ENCODE measurements around the gene PXK.
A peak's percentile ranks its signal among the peaks of the same experiment; 100 is the strongest.

PXK gene

GRCh38 chr3:58459160-58459559 lies 126.5 kb downstream of the PXK start:
- WGBS = 100% methylated on average over 3 of the region's 4 CpGs
- no peak overlapping the region for H3K4me3 ChIP-seq (ENCODE audit: insufficient read depth in 1 of 2, low read depth in 1 of 2, low read length in 2 of 2)
- peaks cover 7% of the 10 kb centered on the region for H3K4me1 ChIP-seq (ENCODE audit: control insufficient read depth, insufficient read depth, low read depth, low read length)
- no peak overlapping the region for H3K23ac ChIP-seq (ENCODE audit: low read length in 2 of 2)
- no peaks in the 10 kb centered on the region for H3K36me3 ChIP-seq (ENCODE audit: control insufficient read depth in 1 of 2, insufficient read depth in 2 of 2, low read depth in 1 of 2, low read length in 2 of 2)
- H3K9ac ChIP-seq (ENCODE audit: low read length) = no peak overlapping the region
- no peaks in the 10 kb centered on the region for H3K79me1 ChIP-seq (replicated peaks; ENCODE audit: low read length, poor library complexity, severe bottlenecking)
- no peak overlapping the region for H2AFZ ChIP-seq (ENCODE audit: low read depth, low read length)
- H4K8ac ChIP-seq (ENCODE audit: low read length) = no peak overlapping the region
- peaks cover 22% of the 10 kb centered on the region for H3K9me3 ChIP-seq (ENCODE audit: control insufficient read depth, low read length)
- DNase-seq = no peak
- H2BK15ac ChIP-seq (ENCODE audit: low read depth, poor library complexity, severe bottlenecking) = no peak overlapping the region
- H3K4ac ChIP-seq (ENCODE audit: low read depth in 1 of 2, low read length in 2 of 2) = no peak overlapping the region
- H3K18ac ChIP-seq (ENCODE audit: low read depth in 1 of 2, low read length in 2 of 2) = no peak overlapping the region
- no peak overlapping the region for H3K27ac ChIP-seq (ENCODE audit: low read length, poor library complexity, severe bottlenecking)
- H2BK120ac ChIP-seq (ENCODE audit: low read depth, low read length) = no peak overlapping the region
- H3K14ac ChIP-seq (ENCODE audit: low read length in 2 of 2) = no peak overlapping the region
- H3K27me3 ChIP-seq (ENCODE audit: control insufficient read depth in 1 of 2, insufficient read depth in 1 of 2, low read length in 2 of 2) = no peaks in the 10 kb centered on the region
- H3K4me2 ChIP-seq (ENCODE audit: low read length, poor library complexity, severe bottlenecking) = no peak overlapping the region
- H2BK12ac ChIP-seq (ENCODE audit: low read length in 2 of 2) = no peak overlapping the region
- no peak overlapping the region for H4K91ac ChIP-seq (ENCODE audit: low read length)
- no peak overlapping the region for H2BK5ac ChIP-seq (ENCODE audit: low read depth, low read length, poor library complexity, severe bottlenecking)
- no peak overlapping the region for H2AK5ac ChIP-seq (ENCODE audit: low read length, severe bottlenecking)

- Histone ChIP-seq H3K36me3 (ENCODE audit: control insufficient read depth in 1 of 2, insufficient read depth in 2 of 2, low read depth in 1 of 2, low read length in 2 of 2) (no peaks in the 10 kb centered on the region), H3K18ac (ENCODE audit: low read depth in 1 of 2, low read length in 2 of 2) (no peak overlapping the region), H3K4ac (ENCODE audit: low read depth in 1 of 2, low read length in 2 of 2) (no peak overlapping the region), H3K4me3 (ENCODE audit: insufficient read depth in 1 of 2, low read depth in 1 of 2, low read length in 2 of 2) (peak overlapping the region in 1 of 2 experiments; percentile 52), H3K14ac (ENCODE audit: low read length in 2 of 2) (no peak overlapping the region), H3K4me2 (ENCODE audit: low read length, poor library complexity, severe bottlenecking) (peak overlapping the region; percentile 38), H4K8ac (ENCODE audit: low read length) (no peak overlapping the region), H2BK120ac (ENCODE audit: low read depth, low read length) (no peak overlapping the region), H2AK5ac (ENCODE audit: low read length, severe bottlenecking) (no peak overlapping the region), H4K91ac (ENCODE audit: low read length) (no peak overlapping the region), H3K27ac (ENCODE audit: low read length, poor library complexity, severe bottlenecking) (no peak overlapping the region), H3K9ac (ENCODE audit: low read length) (no peak overlapping the region), H2BK5ac (ENCODE audit: low read depth, low read length, poor library complexity, severe bottlenecking) (no peak overlapping the region), H2AFZ (ENCODE audit: low read depth, low read length) (no peak overlapping the region), H2BK15ac (ENCODE audit: low read depth, poor library complexity, severe bottlenecking) (no peak overlapping the region), H2BK12ac (ENCODE audit: low read length in 2 of 2) (no peak overlapping the region), H3K23ac (ENCODE audit: low read length in 2 of 2) (no peak overlapping the region), H3K79me1 (replicated peaks; ENCODE audit: low read length, poor library complexity, severe bottlenecking) (no peaks in the 10 kb centered on the region), H3K27me3 (ENCODE audit: control insufficient read depth in 1 of 2, insufficient read depth in 1 of 2, low read length in 2 of 2) (no peaks in the 10 kb centered on the region), H3K4me1 (ENCODE audit: control insufficient read depth, insufficient read depth, low read depth, low read length) (peaks cover 7% of the 10 kb centered on the region), H3K9me3 (ENCODE audit: control insufficient read depth, low read length) (no peaks in the 10 kb centered on the region)
- DNase-seq = no peak
- WGBS = 29% methylated on average over 4 of the region's 4 CpGs
Observed at GRCh38 chr3:58462829-58463180, 130.1 kb downstream of the PXK start.

DNA sequence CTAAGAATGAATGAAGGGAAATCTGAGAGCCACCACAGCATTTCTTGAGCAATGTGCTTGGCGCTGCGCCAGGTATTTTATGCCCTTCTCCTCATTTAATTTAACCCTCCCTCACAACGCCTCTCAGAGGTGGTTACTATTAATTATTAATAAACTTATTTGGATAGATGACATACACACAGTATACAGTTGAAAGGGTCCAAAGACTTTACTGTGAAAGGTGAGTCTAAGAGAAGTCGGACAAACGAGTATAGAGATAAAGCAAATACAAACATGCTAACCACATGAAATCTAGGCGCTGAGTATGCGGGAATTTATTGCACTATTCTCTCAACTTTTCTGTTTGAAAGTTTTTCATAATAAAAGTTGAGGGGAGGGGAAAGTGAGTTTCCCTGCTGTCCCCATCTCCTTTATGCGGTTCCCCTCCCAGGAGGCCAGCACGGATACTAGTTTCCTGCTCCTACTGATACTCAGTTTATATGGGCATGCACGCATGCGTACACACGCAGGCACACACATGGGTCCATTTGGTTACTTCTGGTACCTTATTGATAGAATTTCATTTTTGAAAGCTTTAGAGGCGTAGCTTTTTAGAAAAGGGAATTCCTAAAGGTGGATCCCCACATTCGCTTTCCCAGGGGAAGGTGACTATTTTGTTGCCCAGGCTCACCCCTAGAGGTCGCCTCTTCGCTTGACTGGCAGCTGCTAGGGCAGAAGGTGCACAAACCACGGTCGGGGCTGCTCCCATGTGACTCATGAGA lies 130.7 kb downstream of the PXK start:
- H3K27me3 ChIP-seq (ENCODE audit: control insufficient read depth in 1 of 2, insufficient read depth in 1 of 2, low read length in 2 of 2) = no peaks in the 10 kb centered on the region
- H2AFZ ChIP-seq (ENCODE audit: low read depth, low read length) = no peak overlapping the region
- WGBS = 29% methylated on average over 13 of the region's 18 CpGs
- no peak overlapping the region for H2BK15ac ChIP-seq (ENCODE audit: low read depth, poor library complexity, severe bottlenecking)
- peak overlapping the region in 1 of 2 experiments; percentile 52 for H3K4me3 ChIP-seq (ENCODE audit: insufficient read depth in 1 of 2, low read depth in 1 of 2, low read length in 2 of 2)
- no peaks in the 10 kb centered on the region for H3K36me3 ChIP-seq (ENCODE audit: control insufficient read depth in 1 of 2, insufficient read depth in 2 of 2, low read depth in 1 of 2, low read length in 2 of 2)
- no peaks in the 10 kb centered on the region for H3K79me1 ChIP-seq (replicated peaks; ENCODE audit: low read length, poor library complexity, severe bottlenecking)
- peak overlapping the region; percentile 7 for H3K9ac ChIP-seq (ENCODE audit: low read length)
- no peak overlapping the region for H2BK120ac ChIP-seq (ENCODE audit: low read depth, low read length)
- H3K4ac ChIP-seq (ENCODE audit: low read depth in 1 of 2, low read length in 2 of 2) = no peak overlapping the region
- H3K4me2 ChIP-seq (ENCODE audit: low read length, poor library complexity, severe bottlenecking) = peak overlapping the region; percentile 43
- H3K23ac ChIP-seq (ENCODE audit: low read length in 2 of 2) = no peak overlapping the region
- peak; percentile 68 for DNase-seq
- H3K4me1 ChIP-seq (ENCODE audit: control insufficient read depth, insufficient read depth, low read depth, low read length) = peaks cover 7% of the 10 kb centered on the region
- H2BK5ac ChIP-seq (ENCODE audit: low read depth, low read length, poor library complexity, severe bottlenecking) = no peak overlapping the region
- no peak overlapping the region for H4K8ac ChIP-seq (ENCODE audit: low read length)
- no peak overlapping the region for H3K14ac ChIP-seq (ENCODE audit: low read length in 2 of 2)
- H3K27ac ChIP-seq (ENCODE audit: low read length, poor library complexity, severe bottlenecking) = no peak overlapping the region
- H4K91ac ChIP-seq (ENCODE audit: low read length) = no peak overlapping the region
- H3K9me3 ChIP-seq (ENCODE audit: control insufficient read depth, low read length) = no peaks in the 10 kb centered on the region
- no peak overlapping the region for H2BK12ac ChIP-seq (ENCODE audit: low read length in 2 of 2)
- H3K18ac ChIP-seq (ENCODE audit: low read depth in 1 of 2, low read length in 2 of 2) = no peak overlapping the region
- H2AK5ac ChIP-seq (ENCODE audit: low read length, severe bottlenecking) = no peak overlapping the region

- Histone ChIP-seq H3K4me1 (ENCODE audit: control insufficient read depth, insufficient read depth, low read depth, low read length) (peaks cover 7% of the 10 kb centered on the region), H2AFZ (ENCODE audit: low read depth, low read length) (no peak overlapping the region), H3K4ac (ENCODE audit: low read depth in 1 of 2, low read length in 2 of 2) (no peak overlapping the region), H3K4me3 (ENCODE audit: insufficient read depth in 1 of 2, low read depth in 1 of 2, low read length in 2 of 2) (peak overlapping the region in 1 of 2 experiments; percentile 52), H3K27me3 (ENCODE audit: control insufficient read depth in 1 of 2, insufficient read depth in 1 of 2, low read length in 2 of 2) (no peaks in the 10 kb centered on the region), H4K8ac (ENCODE audit: low read length) (no peak overlapping the region), H3K4me2 (ENCODE audit: low read length, poor library complexity, severe bottlenecking) (peak overlapping the region; percentile 43), H2BK120ac (ENCODE audit: low read depth, low read length) (no peak overlapping the region), H3K79me1 (replicated peaks; ENCODE audit: low read length, poor library complexity, severe bottlenecking) (no peaks in the 10 kb centered on the region), H3K18ac (ENCODE audit: low read depth in 1 of 2, low read length in 2 of 2) (no peak overlapping the region), H3K9ac (ENCODE audit: low read length) (peak overlapping the region; percentile 13), H3K27ac (ENCODE audit: low read length, poor library complexity, severe bottlenecking) (no peak overlapping the region), H3K36me3 (ENCODE audit: control insufficient read depth in 1 of 2, insufficient read depth in 2 of 2, low read depth in 1 of 2, low read length in 2 of 2) (no peaks in the 10 kb centered on the region), H2BK5ac (ENCODE audit: low read depth, low read length, poor library complexity, severe bottlenecking) (no peak overlapping the region), H2BK15ac (ENCODE audit: low read depth, poor library complexity, severe bottlenecking) (no peak overlapping the region), H4K91ac (ENCODE audit: low read length) (no peak overlapping the region), H3K23ac (ENCODE audit: low read length in 2 of 2) (no peak overlapping the region), H3K9me3 (ENCODE audit: control insufficient read depth, low read length) (no peaks in the 10 kb centered on the region), H2BK12ac (ENCODE audit: low read length in 2 of 2) (no peak overlapping the region), H3K14ac (ENCODE audit: low read length in 2 of 2) (no peak overlapping the region), H2AK5ac (ENCODE audit: low read length, severe bottlenecking) (no peak overlapping the region)
- no peak for DNase-seq
- WGBS = 35% methylated on average over 3 of the region's 5 CpGs
Observed at GRCh38 chr3:58463942-58464271, 131.2 kb downstream of the PXK start.

Measured in mesenchymal stem cell (in vitro differentiated cells and primary cell).